ENCODE results near the gene TBC1D3I.
"Not testable (repeated sequence)": the region's sequence is repeated elsewhere in the genome, so short reads cannot be mapped to it uniquely, and the experiment has no call there.

The TBC1D3I gene

DNA sequence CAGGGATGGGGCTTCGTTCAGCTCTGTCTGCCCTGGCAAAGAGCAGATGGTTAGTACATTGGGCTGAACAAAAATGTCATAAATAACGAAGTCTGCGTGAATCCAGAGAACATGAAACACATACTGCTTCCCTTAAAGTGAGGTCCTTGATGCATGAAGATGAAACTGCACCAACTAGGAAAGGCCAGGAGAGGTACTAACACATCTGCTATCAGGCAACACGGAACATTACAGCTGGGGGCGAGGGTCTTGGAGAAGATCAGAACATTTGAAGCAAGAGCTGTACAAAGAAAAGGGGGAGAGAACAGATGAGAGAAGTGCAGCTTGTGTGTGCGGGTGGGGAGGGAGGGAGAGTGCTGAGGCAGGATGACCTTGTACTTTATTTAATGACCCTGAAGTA is 57.0 kb downstream of the TBC1D3I start:
- in situ Hi-C loops (cut with MboI; ENCODE audit: low sequenced_read_pairs), result not testable (repeated sequence)

DNA sequence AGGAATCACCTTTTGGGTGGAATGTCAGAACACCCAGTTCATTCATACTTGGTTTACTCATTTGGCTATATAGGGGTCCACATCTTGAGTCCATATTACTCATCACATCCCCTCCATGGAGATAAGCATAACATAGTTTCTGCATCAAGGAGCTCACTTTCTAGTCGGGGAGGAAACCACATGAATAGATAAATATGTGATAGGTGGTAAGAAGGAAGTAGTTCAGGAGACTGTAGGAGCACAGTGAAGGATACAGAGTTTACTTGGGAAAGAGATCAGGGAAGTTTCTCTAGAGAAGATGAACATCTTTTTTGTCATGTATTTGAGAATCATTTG is 57.9 kb downstream of the TBC1D3I start:
- in situ Hi-C loops (cut with MboI; ENCODE audit: low sequenced_read_pairs), result not testable (repeated sequence)

DNA sequence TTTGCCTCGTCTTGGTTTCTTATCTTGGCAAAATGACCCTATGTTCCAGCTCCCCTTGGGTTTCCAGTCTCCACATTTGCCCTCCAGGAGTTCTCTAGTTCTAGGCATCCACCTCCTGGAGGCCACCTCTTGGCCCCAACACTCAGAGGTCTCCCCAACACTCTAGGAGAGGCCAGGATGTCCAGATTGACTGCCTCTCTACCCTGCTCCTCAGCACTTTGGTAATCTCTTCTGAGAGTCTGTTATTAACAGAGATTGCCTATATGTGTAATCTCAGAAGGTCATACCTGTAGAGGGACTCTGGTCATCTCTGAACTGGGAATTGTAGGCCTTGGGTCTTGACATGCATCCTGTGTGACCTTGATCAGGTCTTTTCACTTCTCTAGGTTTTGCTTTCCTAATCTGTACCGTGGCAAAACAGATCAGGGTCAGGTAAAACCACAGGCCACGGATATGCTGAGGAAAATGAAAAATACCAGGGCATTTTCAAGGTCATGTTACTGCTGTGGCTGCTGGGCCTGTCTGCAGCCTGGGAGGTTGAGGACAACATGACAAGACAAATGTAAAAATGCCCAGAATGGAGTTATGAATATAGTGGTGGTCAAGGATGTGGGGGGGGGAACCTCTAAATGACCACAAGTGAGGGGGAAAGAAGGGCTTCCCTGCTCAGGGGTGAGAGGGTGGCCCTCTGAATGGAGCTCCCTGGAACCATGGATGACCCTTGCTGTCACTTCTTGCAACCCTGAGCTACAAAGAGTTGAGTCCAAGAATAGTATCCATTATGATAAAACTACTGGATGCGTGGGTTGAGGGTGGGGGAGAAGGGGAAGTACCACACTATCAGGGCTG is 58.5 kb downstream of the TBC1D3I start:
- in situ Hi-C loops (cut with MboI; ENCODE audit: low sequenced_read_pairs), result no loop called here

DNA sequence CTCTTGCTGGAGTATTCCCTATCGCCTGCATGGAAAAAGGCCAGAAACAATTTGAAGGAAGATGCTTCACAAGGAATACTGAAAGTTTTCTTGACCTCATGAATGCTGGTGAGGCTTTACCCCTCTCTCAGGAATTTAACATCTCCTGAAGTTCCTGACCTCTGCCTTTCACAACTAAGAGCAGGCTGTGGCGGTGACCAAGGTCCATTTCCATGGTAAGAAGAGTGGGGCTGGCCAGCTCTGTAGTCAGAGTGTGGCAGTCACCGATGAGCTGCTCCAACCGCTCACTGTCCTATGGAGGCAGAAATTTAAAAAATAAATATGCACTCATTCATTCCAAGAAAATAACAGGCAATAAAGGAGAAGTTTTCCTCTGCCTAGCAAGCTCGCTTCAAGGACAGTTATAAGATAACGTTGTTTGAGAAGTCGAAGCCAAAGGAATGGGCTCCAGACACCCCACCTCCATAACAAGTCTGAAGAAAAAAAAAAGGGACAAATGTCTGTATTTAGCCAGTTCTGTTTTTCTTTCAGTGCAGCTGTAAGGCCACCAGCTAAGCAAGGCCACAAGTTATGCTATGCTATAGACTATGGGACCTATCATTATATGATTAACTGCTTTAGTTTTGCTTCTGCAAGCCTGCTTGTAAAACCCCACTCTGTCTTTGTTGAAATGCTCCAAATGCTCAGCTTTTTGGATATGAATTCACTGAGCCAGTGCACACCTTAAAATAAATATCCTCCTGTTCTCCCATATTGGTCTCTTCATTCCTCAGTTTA is 59.5 kb downstream of the TBC1D3I start:
- in situ Hi-C loops (cut with MboI; ENCODE audit: low sequenced_read_pairs), result no loop called here
